GM12878 (cell line): ENCODE measurements around the gene TUT4.

Source experiments
- CHD1 ChIP-seq: IDR thresholded peaks from 2 replicates; pipeline ENCODE4 v1.6.1; 2012; ENCODE audit warnings: low read depth, low read length, improper control_type of control experiment
- EZH2 ChIP-seq: IDR thresholded peaks from 2 replicates; pipeline ENCODE4 v1.6.1; 2012; ENCODE audit warnings: low read depth, mild to moderate bottlenecking, control low read depth, inconsistent platforms, low read length, borderline replicate concordance; ENCODE audit not compliant: control insufficient read depth
- MTA2 ChIP-seq: fragments of 450-650 bp; IDR thresholded peaks from 2 replicates; pipeline ENCODE4 v1.6.1; 2016; ENCODE audit warnings: low read depth, mild to moderate bottlenecking, moderate library complexity
- POLR2A ChIP-seq: IDR thresholded peaks from 2 replicates; pipeline ENCODE4 v1.6.1; 2011; ENCODE audit warnings: low read depth, mild to moderate bottlenecking, low read length
- TF ChIP-seq, protein P1 (sequence below), 3 experiments: IDR thresholded peaks in 2 of 3; conservative IDR thresholded peaks in 1 of 3; 2 replicates each; pipeline ENCODE4 v1.5.1; 2011; ENCODE audit warnings: low read depth in 3 of 3, low read length in 3 of 3, mild to moderate bottlenecking in 3 of 3, control low read depth in 2 of 3, moderate library complexity in 2 of 3, inconsistent platforms in 1 of 3, mixed read lengths in 1 of 3; ENCODE audit not compliant: control insufficient read depth in 2 of 3, insufficient read depth in 1 of 3; ENCODE audit errors: extremely low read depth in 1 of 3
- TF ChIP-seq, protein P2 (sequence below): fragments of 450-650 bp; formaldehyde crosslinking; IDR thresholded peaks from 2 replicates; pipeline ENCODE4 v1.5.0; 2022; ENCODE audit warnings: mild to moderate bottlenecking, missing genetic modification characterization

DNA sequence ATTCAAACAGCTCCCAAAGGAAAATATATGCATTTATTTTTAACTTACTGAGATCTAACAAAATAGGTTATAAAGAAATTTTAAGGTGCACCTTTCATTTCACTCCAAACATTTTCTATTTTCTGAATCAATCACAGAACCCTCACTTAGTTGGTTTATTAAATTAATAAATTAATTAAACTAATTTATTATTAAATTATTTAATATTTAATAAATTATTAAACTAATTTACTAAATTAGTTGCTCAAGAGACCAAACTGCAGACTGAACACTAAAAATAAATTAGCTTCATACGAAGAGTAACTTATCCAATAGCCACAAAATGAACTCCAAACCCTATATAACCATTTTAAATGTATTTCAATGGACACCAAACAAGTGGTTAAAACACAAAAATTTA lies 80.5 kb downstream of the TUT4 start:
- TF ChIP-seq EZH2 (no peak), MTA2 (no peak), CHD1 (no peak), POLR2A (no peak)
- TF ChIP-seq, protein P1, sequence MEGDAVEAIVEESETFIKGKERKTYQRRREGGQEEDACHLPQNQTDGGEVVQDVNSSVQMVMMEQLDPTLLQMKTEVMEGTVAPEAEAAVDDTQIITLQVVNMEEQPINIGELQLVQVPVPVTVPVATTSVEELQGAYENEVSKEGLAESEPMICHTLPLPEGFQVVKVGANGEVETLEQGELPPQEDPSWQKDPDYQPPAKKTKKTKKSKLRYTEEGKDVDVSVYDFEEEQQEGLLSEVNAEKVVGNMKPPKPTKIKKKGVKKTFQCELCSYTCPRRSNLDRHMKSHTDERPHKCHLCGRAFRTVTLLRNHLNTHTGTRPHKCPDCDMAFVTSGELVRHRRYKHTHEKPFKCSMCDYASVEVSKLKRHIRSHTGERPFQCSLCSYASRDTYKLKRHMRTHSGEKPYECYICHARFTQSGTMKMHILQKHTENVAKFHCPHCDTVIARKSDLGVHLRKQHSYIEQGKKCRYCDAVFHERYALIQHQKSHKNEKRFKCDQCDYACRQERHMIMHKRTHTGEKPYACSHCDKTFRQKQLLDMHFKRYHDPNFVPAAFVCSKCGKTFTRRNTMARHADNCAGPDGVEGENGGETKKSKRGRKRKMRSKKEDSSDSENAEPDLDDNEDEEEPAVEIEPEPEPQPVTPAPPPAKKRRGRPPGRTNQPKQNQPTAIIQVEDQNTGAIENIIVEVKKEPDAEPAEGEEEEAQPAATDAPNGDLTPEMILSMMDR (IDR thresholded peaks at IDR 0.05 in 2 of 3, conservative IDR thresholded peaks at IDR 0.05 in 1 of 3; ENCODE audit: control insufficient read depth in 2 of 3, extremely low read depth in 1 of 3, insufficient read depth in 1 of 3, low read depth in 3 of 3, low read length in 3 of 3): no peak
- TF ChIP-seq, protein P2, sequence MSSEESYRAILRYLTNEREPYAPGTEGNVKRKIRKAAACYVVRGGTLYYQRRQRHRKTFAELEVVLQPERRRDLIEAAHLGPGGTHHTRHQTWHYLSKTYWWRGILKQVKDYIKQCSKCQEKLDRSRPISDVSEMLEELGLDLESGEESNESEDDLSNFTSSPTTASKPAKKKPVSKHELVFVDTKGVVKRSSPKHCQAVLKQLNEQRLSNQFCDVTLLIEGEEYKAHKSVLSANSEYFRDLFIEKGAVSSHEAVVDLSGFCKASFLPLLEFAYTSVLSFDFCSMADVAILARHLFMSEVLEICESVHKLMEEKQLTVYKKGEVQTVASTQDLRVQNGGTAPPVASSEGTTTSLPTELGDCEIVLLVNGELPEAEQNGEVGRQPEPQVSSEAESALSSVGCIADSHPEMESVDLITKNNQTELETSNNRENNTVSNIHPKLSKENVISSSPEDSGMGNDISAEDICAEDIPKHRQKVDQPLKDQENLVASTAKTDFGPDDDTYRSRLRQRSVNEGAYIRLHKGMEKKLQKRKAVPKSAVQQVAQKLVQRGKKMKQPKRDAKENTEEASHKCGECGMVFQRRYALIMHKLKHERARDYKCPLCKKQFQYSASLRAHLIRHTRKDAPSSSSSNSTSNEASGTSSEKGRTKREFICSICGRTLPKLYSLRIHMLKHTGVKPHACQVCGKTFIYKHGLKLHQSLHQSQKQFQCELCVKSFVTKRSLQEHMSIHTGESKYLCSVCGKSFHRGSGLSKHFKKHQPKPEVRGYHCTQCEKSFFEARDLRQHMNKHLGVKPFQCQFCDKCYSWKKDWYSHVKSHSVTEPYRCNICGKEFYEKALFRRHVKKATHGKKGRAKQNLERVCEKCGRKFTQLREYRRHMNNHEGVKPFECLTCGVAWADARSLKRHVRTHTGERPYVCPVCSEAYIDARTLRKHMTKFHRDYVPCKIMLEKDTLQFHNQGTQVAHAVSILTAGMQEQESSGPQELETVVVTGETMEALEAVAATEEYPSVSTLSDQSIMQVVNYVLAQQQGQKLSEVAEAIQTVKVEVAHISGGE (CRISPR knock-in tag): no peak
